Astrocyte of the spinal cord (primary cell): Measurements from ENCODE around the gene RYR1.
"Not testable (repeated sequence)": the region's sequence is repeated elsewhere in the genome, so short reads cannot be mapped to it uniquely, and the experiment has no call there.

Experiments
- DNase-seq: peaks from one replicate; pipeline ENCODE4 v3.0.0; 2011; ENCODE audit warnings: low read depth, low spot score
- H3K4me3 ChIP-seq: 2 replicates; pipeline ENCODE4 v1.5.1; 2011; ENCODE audit warnings: low read depth, mild to moderate bottlenecking, low read length, moderate library complexity
- in situ Hi-C: cut with HindIII; loops from 2 replicates; pipeline ENCODE4 v1.10.0; 2017; ENCODE audit warnings: low sequenced_read_pairs
- TF ChIP-seq, protein P1 (sequence below): IDR thresholded peaks from 2 replicates; pipeline ENCODE4 v1.5.1; 2012; ENCODE audit warnings: low read depth, mild to moderate bottlenecking, low read length, inconsistent platforms

RYR1 gene

DNA sequence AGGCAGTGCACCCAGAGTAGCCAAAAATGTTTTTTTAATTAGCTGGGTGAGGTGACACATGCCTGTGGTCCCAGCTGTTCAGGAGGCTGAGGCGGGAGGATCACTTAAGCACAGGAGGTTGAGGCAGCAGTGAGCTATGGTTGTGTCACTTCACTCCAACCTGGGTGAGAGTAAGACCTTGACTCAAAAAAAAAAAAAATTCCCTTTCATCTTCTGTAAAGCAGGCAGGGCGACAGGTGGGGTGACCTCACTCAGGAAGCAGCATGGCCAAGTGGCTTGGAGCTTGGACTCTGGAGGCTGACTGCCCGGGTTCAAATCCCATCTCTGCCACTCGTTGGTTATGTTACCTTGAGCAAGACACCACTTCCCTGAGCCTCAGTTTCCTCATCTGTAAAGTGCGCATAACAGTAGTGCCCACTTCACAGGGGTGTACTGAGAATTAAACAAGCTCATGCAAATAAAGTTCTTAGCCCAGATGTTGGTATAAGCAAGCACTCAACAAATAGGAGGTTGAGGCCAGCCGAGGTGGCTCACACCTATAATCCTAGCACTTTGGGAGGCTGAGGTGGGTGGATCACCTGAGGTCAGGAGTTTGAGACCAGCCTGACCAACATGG, 136.0 kb downstream of the RYR1 start:
- TF ChIP-seq, protein P1, sequence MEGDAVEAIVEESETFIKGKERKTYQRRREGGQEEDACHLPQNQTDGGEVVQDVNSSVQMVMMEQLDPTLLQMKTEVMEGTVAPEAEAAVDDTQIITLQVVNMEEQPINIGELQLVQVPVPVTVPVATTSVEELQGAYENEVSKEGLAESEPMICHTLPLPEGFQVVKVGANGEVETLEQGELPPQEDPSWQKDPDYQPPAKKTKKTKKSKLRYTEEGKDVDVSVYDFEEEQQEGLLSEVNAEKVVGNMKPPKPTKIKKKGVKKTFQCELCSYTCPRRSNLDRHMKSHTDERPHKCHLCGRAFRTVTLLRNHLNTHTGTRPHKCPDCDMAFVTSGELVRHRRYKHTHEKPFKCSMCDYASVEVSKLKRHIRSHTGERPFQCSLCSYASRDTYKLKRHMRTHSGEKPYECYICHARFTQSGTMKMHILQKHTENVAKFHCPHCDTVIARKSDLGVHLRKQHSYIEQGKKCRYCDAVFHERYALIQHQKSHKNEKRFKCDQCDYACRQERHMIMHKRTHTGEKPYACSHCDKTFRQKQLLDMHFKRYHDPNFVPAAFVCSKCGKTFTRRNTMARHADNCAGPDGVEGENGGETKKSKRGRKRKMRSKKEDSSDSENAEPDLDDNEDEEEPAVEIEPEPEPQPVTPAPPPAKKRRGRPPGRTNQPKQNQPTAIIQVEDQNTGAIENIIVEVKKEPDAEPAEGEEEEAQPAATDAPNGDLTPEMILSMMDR, result no peak
- in situ Hi-C loops, result no loop called here
- no peak for DNase-seq
- no peak overlapping the region for H3K4me3 ChIP-seq

DNA sequence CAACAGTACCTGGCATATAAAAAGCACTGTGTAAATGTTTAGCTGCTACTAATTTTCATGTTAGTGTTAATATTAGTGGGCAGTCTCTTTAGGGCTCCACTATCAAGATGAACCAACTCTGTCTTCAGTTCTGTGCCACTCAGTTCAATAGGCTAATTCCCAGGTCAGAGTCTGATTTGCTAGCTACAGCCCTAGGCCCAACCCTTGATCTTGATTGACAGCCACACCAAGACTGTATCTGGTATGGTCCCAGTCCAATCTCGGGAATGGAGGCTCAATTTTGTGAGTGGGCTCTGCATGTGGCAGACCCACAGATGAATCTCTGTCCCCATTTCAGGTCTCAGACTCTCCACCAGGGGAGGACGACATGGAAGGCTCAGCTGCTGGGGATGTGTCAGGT, 138.2 kb downstream of the RYR1 start:
- TF ChIP-seq, protein P1, result no peak
- no peak overlapping the region for H3K4me3 ChIP-seq
- no peak for DNase-seq
- in situ Hi-C loops, result no loop called here

DNA sequence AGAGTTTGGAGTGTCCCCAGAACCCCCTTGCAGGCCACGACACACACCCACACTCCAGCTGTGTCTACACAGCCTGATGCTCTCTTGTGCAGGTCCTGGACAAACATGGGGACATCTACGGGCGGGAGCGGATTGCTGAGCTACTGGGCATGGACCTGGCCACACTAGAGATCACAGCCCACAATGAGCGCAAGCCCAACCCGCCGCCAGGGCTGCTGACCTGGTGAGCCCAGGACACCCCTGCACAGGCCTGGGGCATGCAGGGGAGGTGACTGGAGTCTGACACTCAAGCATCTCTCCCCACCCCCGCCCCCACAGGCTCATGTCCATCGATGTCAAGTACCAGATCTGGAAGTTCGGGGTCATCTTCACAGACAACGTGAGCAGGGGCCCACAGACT, 144.3 kb downstream of the RYR1 start:
- in situ Hi-C loops, result no loop called here
- H3K4me3 ChIP-seq, result no peak overlapping the region
- no peak for DNase-seq
- TF ChIP-seq, protein P1, result no peak

DNA sequence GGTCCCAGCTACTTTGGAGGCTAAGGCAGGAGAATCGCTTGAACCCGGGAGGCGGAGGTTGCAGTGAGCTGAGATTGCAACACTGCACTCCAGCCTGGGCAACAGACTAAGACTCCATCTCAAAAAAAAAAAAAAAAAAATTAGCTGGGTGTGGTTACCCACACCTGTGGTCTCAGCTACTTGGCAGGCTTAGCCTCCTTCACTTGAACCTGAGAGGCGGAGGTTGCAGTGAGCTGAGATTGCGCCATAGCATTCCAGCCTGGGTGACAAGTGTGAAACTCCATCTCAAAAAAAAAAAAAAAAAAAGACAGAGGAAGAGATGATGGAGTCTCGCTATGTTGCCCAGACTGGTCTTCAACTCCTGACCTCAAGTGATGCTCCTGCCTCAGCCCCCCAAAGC, 145.8 kb downstream of the RYR1 start:
- DNase-seq, in situ Hi-C loops, H3K4me3 ChIP-seq: not testable (repeated sequence)

DNA sequence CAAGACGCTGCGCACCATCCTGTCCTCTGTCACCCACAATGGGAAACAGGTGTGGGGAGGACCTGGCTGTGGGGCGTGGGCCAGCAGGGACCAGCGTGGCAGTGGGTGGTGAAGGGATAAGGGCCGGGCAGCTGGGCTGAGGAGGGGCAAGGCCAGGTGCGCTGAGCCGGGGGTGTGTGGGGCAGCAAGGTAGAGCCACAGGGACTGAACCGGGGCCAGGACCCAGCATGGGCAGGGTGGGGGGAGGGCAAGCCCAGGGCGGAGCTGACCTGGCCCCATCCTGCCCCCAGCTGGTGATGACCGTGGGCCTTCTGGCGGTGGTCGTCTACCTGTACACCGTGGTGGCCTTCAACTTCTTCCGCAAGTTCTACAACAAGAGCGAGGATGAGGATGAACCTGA, 146.6 kb downstream of the RYR1 start:
- TF ChIP-seq, protein P1, result no peak
- in situ Hi-C loops, result no loop called here
- no peak for DNase-seq

DNA sequence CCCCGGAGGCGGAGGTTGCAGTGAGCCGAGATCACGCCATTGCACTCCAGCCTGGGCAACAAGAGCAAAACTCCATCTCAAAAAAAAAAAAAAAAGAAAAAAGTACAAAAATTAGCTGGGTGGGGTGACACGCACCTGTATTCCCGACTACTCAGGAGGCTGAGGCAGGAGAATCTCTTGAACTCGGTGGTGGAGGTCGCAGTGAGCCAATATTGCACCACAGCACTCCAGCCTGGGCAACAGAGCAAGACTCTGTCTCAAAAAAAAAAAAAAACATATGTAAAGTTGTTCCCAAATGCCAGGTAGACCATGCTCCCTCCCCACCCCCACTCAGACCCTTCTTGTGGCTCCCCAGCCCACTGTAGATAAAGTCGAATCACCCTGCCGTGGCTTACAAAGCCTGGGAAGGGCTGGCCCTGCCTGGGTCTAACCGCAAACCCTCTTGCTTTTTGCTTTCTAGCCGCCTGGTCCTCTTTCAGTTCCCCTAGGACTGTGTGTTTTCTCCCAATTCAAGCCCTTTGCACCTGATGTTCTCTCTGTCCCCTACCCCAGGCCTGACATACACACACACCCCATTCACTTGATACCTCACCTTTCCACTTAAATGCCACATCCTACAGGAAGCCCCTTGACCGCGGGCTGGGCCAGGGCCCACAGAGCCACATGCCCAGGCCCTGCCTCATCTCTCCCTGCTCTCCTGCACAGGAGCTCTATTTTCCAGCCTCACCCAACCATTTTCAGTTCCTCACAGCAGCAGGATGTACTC, 149.9 kb downstream of the RYR1 start:
- TF ChIP-seq, protein P1, result no peak
- H3K4me3 ChIP-seq, result no peak overlapping the region
- DNase-seq, result no peak
- in situ Hi-C loops, result no loop called here

More for the DNA sequence above, 146.6 kb downstream of the RYR1 start:
- H3K4me3 ChIP-seq, result no peak overlapping the region

DNA sequence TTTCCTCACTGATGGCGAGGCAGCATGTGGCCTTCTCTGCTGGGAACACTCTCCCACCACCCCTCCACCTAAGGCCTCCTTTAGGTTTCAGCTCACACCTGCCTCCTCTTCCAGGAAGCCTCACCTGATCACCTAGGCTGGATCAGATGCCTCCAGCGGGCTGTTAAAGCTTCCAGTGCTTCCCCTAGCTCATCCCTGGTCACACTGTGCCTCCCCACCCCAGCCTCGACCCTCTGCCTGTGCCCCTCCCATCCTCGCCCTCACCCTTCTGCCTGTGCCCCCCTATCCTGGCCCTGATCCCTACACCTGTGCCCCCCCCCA, 150.5 kb downstream of the RYR1 start:
- DNase-seq, result no peak
- H3K4me3 ChIP-seq, result no peak overlapping the region
- in situ Hi-C loops, result no loop called here
- TF ChIP-seq, protein P1, result no peak
